Measurements from ENCODE around the gene PHACTR3.

Gene PHACTR3

DNA sequence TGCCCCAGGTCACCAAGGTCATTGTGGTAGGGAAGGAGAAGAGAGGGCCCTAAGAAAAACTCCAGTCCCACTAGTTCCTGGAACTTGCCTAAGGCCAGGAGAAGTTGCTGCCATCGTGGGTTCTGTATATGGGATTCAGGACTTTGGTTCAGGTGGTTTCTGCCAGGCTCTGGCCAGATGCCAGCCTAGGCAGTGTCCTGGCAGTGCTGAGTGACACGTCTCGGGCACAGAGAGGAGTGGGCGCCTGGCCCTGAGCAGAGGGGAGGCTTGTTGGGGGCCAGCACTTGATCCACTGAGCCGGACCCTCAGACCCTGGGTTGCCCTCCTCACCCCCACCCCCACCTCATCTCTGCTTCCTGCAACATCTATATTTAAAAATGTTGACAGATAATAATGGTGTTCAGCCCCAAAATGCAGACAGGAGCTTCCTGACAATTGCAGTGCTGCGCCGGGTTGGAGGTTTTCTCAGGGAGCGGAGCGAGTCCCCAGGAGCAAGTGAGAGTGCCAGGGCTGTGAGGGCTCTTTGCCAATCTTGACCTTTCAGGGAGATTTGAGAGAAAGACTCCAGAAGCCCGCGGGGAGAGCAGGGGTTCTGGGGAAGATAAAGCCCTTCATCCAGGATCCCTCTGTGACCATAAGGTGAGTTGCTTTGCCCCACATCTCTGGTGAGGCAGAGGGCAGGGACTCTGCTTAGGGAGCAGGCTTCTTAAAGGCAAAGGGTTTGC lies 71.9 kb downstream of the PHACTR3 start:
- no peak for DNase-seq

DNA sequence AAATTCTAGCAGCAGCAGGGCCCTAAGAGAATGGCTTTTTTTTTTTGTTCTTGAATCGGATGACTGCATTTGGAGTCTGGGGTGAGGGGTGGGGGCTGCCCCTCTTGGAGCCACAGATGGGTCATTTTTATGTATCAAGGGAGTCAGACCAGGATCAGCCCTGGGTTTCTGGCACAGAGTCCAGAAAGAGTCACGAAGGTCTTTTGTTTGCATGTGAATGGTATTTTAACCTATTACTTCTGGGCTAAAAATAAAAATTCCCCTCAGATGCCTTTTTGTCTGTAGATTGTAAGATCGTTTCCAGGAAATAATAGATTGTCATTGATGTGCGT lies 72.5 kb downstream of the PHACTR3 start:
- no peak for DNase-seq

DNA sequence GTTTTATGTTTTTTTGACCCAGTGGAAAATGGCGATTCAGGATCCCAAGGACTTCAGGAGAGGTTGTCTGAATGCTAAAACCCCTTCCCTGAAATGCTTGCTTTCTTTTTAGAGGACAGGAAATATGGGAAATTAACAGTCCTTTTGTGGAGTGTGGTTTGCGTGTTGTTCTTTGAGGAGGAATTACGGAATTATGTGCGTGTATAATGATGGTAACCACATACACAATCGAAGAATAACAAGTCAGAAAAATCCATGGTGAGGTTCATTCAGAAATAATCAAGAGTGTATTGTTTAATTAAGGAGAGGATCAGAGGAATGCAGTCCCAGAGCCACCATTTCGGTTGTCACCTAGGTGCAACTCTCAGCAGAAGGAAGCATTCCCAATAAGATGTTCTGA lies 73.2 kb downstream of the PHACTR3 start:
- no peak for DNase-seq

DNA sequence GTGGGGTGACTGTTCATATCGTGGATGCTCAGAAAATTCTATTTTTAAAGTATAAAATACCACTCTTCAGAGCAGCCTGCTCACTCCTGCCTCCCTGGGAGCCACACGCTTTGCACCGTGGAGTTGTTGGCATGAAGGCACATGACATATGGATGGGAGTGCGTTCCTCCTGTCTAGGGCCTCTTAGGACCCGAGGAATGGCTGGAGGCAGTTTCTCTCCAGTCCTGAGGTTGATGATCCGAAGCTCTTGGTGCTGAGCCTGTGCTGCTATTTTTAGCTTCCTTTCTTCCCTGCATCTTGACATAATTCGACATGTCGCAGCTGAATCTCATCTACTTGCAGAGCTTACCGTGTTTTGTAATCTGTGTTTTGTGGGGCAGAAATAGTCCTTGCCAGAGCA lies 73.9 kb downstream of the PHACTR3 start:
- DNase-seq = no peak

DNA sequence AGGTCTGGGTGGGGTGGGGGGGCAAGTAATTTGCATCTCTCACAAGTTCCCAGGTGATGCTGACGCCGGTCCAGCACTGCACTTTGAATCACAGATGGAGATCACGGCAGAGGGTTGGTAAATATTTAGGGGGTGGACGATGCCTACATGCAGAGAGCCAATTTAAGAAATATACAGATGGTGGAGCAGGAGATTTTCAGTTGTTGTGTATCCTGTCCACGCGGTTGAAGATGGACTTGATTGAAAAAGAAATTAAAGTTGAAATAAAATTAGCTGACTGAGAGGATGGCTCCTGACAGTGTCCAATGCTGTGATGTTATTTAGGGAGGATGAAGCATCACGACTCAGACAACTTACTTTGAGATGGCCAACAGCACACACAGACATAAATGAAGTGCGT lies 74.6 kb downstream of the PHACTR3 start:
- DNase-seq = no peak

DNA sequence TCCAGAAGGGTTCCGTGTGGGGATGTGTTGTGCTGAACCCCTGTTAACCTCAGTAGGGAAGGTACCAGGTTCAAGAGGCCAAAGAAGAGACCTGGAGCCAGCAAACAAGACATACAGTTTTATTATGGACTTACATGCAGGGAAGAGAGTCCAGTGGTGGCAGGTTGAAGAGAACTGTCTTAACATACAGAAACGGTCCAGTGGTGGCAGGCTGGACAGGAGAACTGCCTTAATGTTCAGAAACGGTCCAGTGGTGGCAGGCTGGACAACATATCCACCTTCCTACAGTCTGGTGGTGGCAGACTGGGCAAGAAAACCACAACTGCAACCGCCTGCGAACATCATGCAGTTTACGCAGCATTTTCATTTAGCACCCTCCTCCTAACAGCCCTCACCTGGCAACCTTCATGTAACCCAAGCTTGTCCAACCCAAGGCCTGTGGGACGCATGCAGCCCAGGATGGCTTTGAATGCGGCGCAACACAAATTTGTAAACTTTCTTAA lies 75.9 kb downstream of the PHACTR3 start:
- DNase-seq = no peak

DNA sequence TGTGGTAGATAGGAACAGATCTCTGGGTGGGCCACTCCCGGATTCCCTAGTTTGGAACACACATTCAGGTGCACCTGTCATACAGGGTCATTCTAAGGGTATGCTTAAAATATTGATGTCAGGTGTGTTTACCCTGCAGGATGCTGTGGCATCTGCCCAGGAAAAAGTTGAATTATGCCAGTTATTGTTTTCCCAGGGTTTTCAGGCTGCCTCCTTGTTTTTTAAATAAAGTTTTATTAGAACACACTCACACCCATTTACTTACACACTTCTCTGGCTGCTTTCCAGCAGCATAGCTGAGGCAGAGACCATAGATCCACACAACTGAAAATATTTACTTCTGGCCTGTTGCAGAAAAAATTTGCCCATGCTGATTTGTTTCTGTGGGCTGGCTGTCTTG lies 76.5 kb downstream of the PHACTR3 start:
- no peak for DNase-seq

DNA sequence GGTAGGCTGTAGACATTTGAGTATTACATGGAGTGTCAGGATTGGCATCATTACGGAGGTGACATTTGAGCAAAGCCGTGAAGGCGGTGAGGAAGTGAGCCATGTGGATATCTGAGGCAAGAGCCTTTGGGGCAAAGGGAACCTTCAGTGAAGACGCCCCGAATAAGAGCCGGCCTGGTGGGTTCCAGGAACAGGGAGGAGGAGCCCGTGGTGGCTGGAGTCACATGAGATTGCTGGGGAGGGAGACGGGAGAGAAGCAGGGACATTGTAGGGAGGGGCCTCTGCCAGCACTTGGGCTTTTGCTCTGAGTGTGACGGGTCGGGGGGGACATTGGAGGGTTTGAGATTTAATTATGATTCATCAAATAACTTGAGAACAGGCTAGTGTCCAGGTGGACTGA lies 78.3 kb downstream of the PHACTR3 start:
- no peak for DNase-seq

DNA sequence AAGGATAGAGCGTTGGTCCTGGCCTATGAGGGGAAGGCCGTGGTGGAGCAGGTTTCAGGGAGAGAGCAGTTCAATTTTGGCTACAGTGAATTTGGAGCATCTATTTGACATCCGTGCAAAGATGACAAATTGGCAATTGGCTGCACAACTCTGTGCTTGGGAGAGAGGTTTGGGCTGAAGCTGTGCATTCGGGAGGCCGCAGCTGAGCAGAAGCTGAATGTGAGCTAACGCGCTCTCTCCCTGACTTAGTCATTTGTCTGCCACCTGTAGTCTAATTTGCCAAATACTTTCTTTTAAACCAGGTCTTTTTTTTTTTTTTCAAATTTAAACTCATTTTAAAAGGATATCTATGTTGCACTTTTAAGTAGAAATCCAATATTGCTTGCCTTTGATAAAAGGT lies 78.8 kb downstream of the PHACTR3 start:
- no peak for DNase-seq

DNA sequence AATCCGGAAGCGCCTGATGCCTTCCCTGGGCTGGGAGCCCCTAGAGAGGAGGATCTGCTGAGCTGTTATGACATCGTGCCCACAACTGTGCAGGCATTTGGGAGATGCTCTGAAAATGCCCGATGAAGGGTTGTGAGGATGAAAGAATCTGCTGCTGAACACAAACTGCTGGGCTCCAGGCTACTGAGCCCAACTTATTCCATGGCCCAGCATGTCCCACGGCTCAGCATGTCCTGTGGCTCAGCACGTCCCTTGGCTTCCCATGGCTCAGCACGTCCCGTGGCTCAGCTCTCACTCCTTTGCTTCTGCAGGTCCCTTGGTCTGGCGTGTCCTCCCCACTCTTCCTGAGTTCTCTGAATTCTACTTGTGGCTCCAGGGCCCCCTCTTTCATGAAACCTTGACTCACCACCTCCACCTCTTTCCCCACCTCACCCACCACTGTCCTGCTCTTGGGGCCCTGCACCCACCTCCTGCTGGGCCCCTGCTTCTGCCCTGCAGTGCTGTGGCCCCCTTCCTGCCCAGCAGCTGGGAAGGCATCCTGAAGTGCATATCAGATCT lies 80.4 kb downstream of the PHACTR3 start:
- DNase-seq = no peak

DNA sequence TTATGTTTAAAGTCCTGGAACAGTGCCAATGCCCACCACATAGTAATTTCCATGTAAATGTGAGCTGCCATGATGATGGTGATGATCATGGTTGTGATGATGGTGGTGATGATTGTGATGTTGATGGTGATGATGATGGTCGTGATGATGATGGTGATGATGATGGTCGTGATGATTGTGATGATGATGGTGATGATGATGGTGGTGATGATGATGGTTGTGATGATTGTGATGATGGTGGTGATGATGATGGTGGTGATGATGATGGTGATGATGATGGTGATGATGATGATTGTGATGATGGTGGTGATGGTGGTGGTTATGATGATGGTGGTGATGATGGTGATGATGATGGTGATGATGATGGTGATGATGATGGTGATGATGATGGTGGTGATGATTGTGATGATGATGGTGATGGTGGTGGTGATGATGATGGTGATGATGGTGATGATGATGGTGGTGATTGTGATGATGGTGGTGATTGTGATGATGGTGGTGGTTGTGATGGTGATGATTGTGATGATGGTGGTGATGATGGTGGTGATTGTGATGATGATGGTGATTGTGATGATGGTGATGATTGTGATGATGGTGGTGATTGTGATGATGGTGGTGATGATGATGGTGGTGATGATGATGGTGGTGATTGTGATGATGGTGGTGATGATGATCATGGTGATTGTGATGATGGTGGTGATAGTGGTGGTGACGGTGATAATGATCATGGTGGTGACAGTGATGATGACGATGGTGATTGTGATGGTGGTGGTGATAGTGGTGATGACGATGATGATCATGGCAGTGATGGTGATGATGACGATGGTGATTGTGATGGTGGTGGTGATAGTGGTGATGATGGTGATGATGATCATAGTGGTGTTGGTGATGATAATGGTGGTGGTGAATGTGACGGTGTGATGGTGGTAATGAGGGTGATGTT lies 82.3 kb downstream of the PHACTR3 start:
- DNase-seq = no peak

DNA sequence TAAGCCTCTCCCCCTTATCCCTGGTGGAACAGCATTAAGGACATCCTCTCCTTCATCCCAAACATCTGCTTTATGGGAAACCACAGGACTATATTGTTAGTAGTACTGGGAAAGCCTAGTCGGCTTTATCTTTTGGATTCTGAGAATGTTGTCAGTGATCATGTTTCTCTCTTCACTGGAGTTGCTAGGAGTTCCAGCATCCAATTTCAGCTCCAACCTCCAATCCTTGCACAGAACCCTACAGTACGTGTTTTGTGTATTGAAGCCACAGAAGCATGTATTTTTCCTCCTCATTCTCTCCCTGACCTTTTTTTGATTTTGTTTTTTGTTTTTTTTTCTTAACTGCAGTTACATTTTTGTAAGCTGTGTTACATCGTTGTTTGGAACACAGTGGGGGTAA lies 84.0 kb downstream of the PHACTR3 start:
- DNase-seq = no peak

DNA sequence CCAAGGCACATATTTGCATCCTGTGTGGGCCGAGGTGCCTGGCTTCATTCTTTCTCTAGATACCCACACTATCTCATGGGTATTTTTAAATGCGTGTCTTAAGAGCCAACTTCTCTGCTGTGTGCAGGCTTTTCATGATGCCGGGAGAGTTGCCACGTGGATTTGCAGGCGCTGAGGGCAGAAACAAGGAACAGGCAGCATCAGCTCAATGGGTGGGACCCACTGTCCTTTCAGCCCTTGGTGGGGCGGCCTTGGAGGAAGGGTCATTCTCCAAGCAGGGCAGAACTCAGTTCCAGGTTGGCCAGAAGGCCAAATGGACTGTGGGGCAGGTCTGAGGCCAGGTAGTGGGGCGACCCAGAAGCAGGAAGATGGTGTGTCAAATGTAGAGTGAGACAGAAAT lies 84.7 kb downstream of the PHACTR3 start:
- no peak for DNase-seq

DNA sequence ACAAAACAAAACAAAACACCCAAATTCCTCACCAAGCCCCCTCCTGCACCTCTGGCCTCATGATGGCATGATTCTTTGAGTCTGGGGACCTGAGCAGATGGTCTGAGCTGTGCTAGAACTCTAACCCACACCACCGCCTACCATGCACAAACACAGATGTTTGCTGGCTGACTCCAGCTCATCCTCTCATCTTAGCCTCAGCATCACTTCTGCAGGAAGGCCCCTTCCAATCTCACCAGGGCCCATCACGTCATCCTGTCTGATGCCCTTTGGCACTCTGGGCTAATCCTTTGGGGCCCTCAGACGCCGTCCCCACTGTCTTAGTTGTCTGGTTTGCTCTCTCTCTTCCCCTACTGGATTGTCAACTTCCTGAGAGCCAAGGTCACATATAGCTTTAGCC lies 85.8 kb downstream of the PHACTR3 start:
- DNase-seq = no peak

DNA sequence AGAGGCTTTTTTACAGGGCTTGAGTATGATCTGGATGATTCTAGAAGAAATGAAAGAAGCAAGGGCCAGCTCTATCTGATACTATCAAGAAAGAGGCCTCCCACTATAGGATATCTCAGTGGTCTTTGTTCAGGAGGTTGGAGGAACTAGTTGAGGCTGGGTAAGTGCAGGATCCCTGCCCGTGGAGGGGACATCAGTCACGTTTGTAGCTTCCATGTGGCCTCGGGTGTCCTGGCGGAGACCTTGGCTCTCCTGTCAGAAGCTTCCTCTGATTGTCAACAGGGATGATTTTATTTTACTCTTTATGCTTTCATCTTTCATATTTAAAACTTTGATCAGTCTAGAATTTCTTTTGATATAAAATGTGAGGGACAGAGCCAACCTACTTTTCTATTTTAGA lies 86.6 kb downstream of the PHACTR3 start:
- no peak for DNase-seq

DNA sequence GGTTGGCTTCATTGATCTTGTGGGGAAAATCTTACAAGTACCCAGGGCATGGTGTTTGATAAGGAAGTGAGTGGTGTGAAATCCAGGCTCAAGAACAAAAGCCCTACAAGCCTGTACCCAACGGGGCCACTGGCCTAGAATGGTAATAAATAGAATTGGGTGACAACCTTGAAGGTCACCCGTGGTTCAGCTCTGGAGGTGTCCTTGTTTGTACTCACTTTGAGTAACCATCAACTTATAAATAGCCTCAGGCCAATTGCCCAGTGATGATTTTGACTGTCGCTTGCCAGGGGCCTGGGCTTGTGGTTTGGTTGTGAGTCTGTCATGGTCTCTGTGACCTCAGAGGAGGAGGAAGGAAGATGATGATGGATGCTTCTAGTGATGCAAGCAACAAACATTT lies 87.8 kb downstream of the PHACTR3 start:
- no peak for DNase-seq

DNA sequence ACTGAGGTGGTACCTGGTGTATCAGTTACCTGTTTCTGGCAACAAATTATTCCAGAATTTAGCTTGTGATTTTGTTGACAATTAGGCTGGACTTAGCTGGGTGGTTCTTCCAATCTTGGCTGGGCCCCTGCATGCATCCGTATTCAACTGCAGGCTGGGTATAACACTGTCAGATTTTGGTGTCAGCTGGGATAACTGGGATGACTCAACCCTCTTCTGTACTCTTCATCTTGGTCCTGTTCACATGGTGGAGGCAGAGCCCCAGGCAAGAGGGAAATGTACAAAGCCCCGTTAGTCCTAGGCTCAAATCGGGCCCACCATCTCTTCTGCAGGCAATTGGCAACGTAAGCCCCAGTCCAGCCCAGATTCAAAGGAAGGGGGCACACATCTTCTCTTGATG lies 89.2 kb downstream of the PHACTR3 start:
- DNase-seq = no peak

DNA sequence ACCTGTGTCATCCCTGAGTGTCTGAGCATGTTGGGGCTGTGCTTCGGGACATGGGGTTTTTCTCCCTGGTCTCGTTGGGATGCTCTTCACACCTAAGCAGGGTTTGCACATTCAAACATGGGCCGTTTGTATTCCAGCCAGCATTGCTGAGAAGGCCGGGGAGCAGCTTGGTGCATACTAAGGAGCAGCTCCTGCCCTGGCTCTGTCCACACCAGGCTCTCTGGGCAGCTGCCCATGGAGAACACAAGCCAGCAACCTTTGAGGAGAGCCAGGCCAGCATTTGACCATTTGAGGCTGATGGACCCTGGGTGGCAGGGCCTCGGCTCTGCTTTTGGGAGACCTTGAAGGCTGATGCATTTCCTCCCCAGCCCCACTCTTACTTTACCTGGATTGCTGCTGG lies 92.1 kb downstream of the PHACTR3 start:
- no peak for DNase-seq

DNA sequence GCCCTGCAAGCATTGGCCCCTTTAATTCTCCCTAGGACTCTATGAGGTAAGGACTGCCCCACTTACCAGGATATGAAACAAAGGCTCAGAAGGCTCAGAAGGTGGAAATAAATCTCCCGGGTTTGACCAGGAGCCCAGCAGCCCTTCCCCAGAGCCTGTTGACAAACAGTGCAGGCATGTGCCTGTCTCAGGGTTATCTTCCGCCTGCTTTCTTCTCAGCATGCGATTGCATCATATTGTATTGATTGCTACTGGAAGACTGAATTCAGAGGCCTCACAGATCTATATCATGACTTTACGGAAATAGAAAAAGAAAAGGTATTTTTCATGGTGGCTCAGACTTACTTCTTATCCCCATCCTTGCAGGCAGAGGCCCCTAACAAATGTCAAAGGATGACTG lies 92.7 kb downstream of the PHACTR3 start:
- DNase-seq = no peak

DNA sequence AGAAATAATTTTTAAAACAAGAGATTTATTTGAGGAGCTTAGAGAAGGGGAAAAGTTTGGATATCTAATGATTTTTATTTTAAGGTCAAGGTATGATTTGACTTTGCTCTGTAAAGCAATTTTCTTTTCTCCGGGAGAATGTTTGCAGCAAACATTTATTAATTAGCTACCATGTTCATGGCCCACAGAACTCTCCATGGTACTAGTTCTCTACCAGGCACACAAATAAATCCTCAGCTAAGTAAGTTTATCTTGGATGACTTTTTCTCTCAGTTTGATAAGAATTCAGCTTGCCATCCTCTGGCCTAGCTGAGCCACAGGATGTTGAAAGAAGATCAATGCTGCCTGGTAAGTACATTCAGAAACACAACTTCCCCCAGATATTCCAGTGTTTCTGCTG lies 94.3 kb downstream of the PHACTR3 start:
- DNase-seq = no peak

DNA sequence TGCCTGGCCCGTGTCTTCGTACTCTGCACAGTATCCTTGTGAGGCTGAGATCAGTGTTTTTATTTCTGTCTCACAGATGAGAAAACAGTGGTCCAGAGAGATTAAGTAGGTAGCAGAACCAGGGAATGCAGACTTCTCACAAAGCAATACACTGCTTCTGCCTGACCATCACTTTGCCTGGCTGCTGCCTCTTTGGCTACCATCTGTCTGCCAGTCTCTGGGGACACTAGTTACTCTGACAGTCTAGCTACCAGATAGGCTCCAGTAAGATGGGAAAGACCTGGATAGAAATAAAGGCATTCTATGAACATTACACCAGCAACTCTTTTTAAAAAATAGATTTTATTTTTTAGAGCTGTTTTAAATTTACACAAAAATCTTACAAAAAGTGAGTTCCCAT lies 96.9 kb downstream of the PHACTR3 start:
- DNase-seq = no peak

DNA sequence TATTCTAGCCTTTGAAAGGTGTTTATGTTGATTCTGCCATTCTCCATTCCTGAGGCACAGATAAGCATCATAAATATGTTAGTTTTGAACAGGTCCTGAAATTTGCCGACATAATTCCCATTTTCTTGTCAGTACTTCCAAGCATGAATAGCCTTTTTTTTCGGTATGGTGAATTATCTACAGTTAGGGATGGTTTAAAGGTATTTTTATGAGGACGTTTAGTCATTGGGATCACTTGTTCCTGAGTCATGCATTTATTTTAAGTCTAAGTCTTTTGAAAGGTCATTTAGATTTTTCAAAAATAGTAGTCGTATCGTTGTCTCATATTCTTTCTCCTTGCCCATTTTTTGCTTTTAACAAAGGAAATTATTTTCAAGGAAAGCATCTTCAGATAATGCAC lies 98.7 kb downstream of the PHACTR3 start:
- DNase-seq = no peak

DNA sequence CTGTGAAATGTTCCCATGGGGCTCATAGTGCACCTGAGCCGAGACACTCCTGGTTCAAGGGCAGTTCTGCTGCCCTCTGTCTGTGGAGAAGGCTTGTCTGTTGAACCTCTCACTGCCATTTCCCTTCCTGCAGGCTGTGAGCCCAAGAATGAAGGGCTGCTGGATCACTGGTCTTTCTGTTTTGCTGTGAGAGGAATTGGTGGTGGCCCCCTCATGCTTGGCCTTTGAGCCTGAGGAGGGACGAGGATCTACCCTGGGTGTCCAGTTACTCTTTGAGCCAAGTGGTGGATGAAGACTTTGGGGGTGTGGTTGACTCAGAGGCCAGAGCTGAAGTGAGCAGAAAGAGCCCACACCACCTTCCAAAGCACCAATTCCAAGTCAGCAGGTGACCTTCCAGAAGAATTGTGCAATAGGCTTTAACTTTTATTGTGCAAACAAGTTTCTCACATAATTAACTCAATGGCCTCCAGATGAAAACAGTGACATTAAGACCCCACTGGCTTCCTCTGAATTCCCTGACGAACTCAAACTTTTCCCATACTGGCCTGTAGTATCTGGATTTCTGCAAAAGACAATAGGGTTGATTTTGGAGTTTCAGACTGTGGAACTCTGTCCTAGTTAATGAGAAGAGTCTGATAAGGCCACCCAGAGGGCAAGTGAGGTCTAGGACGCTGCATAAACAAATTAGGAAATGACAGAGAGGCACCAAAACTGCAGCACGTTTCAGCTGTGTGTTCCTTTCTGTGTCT lies 101.5 kb downstream of the PHACTR3 start:
- DNase-seq = no peak

DNA sequence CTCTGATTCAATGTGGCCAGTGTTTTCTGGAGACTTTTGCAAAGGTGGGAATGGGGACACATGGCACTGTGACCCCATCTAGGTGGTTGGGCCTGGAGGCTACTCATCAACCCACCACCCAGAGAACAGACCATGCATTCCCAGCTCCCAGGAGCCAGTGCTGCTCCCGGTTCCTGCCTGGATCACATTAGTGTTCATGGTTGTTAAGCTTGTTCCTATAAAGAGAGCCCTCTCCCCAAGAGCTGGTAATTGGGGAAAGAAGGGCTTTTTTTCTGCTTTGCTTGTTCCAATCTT lies 102.0 kb downstream of the PHACTR3 start:
- no peak for DNase-seq
